Measurements from ENCODE around the gene TAOK2. TPM values are rescaled to one million over a fixed set of nuclear protein-coding genes. Genes with fewer than 3 reads are reported as not detected.
A peak's percentile ranks its signal among the peaks of the same experiment; 100 is the strongest.
"Not testable (repeated sequence)": the region's sequence is repeated elsewhere in the genome, so short reads cannot be mapped to it uniquely, and the experiment has no call there.

The TAOK2 gene
- total RNA-seq, 1 donor: 10.5 TPM

DNA sequence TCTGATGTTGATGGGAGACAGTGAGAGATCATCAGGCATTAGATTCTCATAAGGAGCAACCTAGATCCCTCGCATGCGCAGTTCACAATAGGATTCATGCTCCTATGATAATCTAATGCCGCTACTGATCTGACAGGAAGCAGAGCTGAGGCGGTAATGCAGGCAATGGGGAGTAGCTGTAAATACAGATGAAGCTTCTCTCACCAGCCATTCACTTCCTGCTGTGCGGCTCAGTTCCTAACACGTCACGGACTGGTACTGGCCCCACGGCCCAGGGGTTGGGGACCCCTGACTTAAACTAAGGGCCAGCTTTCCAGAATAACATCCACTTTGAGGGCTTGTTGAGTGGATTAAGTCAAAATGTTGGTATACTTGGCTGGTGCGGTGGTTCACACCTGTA, 14.4 kb upstream of the TAOK2 start:
- Histone ChIP-seq H3K4me3 (ENCODE audit: low read length) (no peak overlapping the region), H3K9me3 (ENCODE audit: low read depth, low read length) (no peaks in the 10 kb centered on the region), H3K27me3 (ENCODE audit: insufficient read depth, low read length) (no peaks in the 10 kb centered on the region), H3K4me1 (ENCODE audit: insufficient read depth, low read length) (peaks cover 19% of the 10 kb centered on the region)

GRCh38 chr16:29959821-29960220, 13.8 kb upstream of the TAOK2 start:
- H3K4me1 ChIP-seq (ENCODE audit: insufficient read depth, low read length): peaks cover 19% of the 10 kb centered on the region
- H3K4me3 ChIP-seq (ENCODE audit: low read length); H3K27me3 ChIP-seq (ENCODE audit: insufficient read depth, low read length); H3K9me3 ChIP-seq (ENCODE audit: low read depth, low read length): not testable (repeated sequence)

DNA sequence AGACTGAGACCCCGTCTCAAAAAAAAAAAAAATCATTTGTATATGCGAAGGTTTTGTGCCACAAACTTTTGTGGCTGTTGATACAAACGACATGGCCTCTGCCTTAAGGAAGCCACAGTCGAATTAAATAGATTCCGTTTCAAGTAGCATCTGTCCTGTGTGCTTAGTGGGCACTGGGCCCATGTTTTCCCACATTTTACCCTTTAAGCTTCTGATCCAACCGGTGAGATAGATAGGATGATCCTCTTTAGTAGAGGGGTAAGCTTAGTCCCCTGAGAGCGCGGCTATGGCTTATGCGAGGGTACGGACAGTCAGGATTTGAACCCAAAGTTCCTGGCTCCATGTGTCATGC, 12.6 kb upstream of the TAOK2 start:
- Histone ChIP-seq H3K9me3 (ENCODE audit: low read depth, low read length) (no peaks in the 10 kb centered on the region), H3K4me3 (ENCODE audit: low read length) (peak overlapping the region; percentile 71), H3K4me1 (ENCODE audit: insufficient read depth, low read length) (peaks cover 19% of the 10 kb centered on the region), H3K27me3 (ENCODE audit: insufficient read depth, low read length) (no peaks in the 10 kb centered on the region)

GRCh38 chr16:29961479-29962343, 12.0 kb upstream of the TAOK2 start, which contains the start of gene TMEM219:
Gene TMEM219, plus strand, starts transcription at chr16:29962079. Its CDS starts 1,065 bp downstream, at chr16:29963144.
- Histone ChIP-seq H3K27me3 (ENCODE audit: insufficient read depth, low read length) (no peaks in the 10 kb centered on the region), H3K4me1 (ENCODE audit: insufficient read depth, low read length) (peaks cover 19% of the 10 kb centered on the region), H3K4me3 (ENCODE audit: low read length) (peak within 1 kb of the TSS; percentile 71), H3K9me3 (ENCODE audit: low read depth, low read length) (no peaks in the 10 kb centered on the region)

DNA sequence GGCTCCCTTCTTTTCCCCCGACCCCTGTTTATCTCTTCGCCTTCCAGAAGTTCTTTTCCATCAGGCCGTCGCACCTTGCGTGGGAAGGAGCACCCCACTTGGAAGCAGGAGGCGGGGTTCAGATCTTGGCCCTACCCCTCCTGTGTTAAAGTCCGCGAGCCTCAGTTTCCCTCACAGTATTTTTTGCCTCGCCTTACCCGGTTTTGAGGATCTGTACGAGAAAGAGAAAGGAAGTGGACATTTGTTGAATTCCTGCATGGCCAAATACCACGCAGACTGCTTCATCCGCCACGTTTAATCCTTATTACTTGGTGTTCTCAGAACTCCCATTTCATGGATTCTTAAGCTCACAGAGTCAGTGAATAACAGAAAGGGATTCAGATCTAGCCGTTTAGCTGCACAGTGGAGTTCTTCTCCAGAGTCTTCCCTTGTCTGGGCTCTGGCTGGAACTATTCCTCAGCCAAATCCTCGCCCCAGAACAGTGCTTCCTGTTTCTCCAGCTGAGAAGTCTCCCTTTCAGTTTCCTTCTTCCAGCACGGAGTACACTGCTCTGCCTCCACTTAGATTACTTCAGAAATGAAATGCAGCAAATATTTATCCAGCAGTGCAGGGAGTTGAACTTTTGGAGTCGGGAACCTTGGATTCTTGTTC, 11.2 kb upstream of the TAOK2 start:
- no peaks in the 10 kb centered on the region for H3K27me3 ChIP-seq (ENCODE audit: insufficient read depth, low read length)
- no peaks in the 10 kb centered on the region for H3K9me3 ChIP-seq (ENCODE audit: low read depth, low read length)
- peaks cover 19% of the 10 kb centered on the region for H3K4me1 ChIP-seq (ENCODE audit: insufficient read depth, low read length)
- H3K4me3 ChIP-seq (ENCODE audit: low read length): peak overlapping the region; percentile 71

DNA sequence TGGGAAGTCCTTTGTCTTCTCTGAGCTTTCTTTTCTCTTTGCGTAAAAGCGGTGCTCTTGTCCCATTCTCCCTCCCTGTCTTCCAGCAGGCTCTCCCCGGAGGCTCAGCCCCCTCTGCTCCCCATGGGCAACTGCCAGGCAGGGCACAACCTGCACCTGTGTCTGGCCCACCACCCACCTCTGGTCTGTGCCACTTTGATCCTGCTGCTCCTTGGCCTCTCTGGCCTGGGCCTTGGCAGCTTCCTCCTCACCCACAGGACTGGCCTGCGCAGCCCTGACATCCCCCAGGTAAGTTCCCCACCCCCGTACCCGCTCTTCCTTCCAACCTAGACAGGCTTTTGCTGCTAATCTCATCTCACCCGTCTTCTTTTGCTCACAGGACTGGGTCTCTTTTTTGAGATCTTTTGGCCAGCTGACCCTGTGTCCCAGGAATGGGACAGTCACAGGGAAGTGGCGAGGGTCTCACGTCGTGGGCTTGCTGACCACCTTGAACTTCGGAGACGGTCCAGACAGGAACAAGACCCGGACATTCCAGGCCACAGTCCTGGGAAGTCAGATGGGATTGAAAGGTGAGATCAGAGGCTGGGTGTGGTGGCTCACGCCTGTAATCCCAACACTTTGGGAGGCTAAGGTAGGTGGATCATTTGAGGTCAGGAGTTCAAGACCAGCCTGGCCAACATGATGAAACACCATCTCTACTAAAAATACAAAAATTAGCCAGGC, 10.5 kb upstream of the TAOK2 start:
- Histone ChIP-seq H3K27me3 (ENCODE audit: insufficient read depth, low read length) (no peaks in the 10 kb centered on the region), H3K4me3 (ENCODE audit: low read length) (no peak overlapping the region), H3K9me3 (ENCODE audit: low read depth, low read length) (no peaks in the 10 kb centered on the region), H3K4me1 (ENCODE audit: insufficient read depth, low read length) (peaks cover 19% of the 10 kb centered on the region)

DNA sequence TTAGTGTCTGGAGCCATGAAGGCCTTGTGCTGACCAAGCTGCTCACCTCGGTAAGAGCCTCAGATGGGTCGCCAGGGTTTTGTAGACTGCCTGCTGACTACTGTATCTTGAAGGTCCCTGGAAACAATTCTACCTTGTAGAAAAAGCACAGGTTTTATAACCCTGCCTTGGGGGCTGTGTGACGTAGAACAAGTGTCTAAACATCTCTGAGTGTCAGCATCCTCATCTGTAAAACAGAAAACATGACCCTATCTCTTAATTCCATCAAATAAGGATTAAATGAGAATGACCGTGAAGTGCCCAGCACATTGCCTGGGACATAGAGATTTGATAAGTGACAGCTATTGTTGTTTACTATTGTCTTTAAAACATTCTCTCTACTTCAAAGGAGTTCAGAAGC, 5.5 kb upstream of the TAOK2 start:
- no peak overlapping the region for H3K4me3 ChIP-seq (ENCODE audit: low read length)
- no peaks in the 10 kb centered on the region for H3K9me3 ChIP-seq (ENCODE audit: low read depth, low read length)
- no peaks in the 10 kb centered on the region for H3K27me3 ChIP-seq (ENCODE audit: insufficient read depth, low read length)
- H3K4me1 ChIP-seq (ENCODE audit: insufficient read depth, low read length): peaks cover 10% of the 10 kb centered on the region

DNA sequence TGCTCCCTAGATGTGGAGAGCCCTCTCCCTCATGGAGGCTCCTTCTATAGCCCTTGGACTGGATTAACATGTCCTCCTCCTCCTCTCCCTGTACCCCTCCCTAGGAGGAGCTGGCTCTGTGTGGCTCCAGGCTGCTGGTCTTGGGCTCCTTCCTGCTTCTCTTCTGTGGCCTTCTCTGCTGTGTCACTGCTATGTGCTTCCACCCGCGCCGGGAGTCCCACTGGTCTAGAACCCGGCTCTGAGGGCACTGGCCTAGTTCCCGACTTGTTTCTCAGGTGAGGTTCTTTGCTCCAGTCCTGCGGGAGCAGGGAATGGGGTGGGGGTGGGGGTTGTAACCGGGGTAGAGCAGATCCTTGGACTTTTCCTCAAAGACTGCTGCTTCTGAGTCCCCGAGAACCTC, 2.4 kb upstream of the TAOK2 start:
- H3K4me3 ChIP-seq (ENCODE audit: low read length): no peak overlapping the region
- H3K9me3 ChIP-seq (ENCODE audit: low read depth, low read length): no peaks in the 10 kb centered on the region
- H3K27me3 ChIP-seq (ENCODE audit: insufficient read depth, low read length): no peaks in the 10 kb centered on the region
- H3K4me1 ChIP-seq (ENCODE audit: insufficient read depth, low read length): peaks cover 32% of the 10 kb centered on the region

GRCh38 chr16:29972500-29972899, 1.2 kb upstream of the TAOK2 start:
- H3K4me3 ChIP-seq (ENCODE audit: low read length): no peak overlapping the region
- H3K4me1 ChIP-seq (ENCODE audit: insufficient read depth, low read length): peaks cover 37% of the 10 kb centered on the region

GRCh38 chr16:29972992-29973383, 680 bp upstream of the TAOK2 start:
- no peaks in the 10 kb centered on the region for H3K9me3 ChIP-seq (ENCODE audit: low read depth, low read length)
- H3K27me3 ChIP-seq (ENCODE audit: insufficient read depth, low read length): no peaks in the 10 kb centered on the region
- peaks cover 37% of the 10 kb centered on the region for H3K4me1 ChIP-seq (ENCODE audit: insufficient read depth, low read length)
- peak overlapping the region; percentile 96 for H3K4me3 ChIP-seq (ENCODE audit: low read length)

More at GRCh38 chr16:29972500-29972899, 1.2 kb upstream of the TAOK2 start:
- no peaks in the 10 kb centered on the region for H3K9me3 ChIP-seq (ENCODE audit: low read depth, low read length)
- H3K27me3 ChIP-seq (ENCODE audit: insufficient read depth, low read length): no peaks in the 10 kb centered on the region

- Histone ChIP-seq H3K9me3 (ENCODE audit: low read depth, low read length) (no peaks in the 10 kb centered on the region), H3K4me3 (ENCODE audit: low read length) (peak overlapping the region; percentile 96), H3K27me3 (ENCODE audit: insufficient read depth, low read length) (no peaks in the 10 kb centered on the region), H3K4me1 (ENCODE audit: insufficient read depth, low read length) (peaks cover 37% of the 10 kb centered on the region)
Measured at GRCh38 chr16:29974291-29975133, 844 bp downstream of the TAOK2 start.

GRCh38 chr16:29975134-29975538, 1.5 kb downstream of the TAOK2 start:
- Histone ChIP-seq H3K9me3 (ENCODE audit: low read depth, low read length) (no peaks in the 10 kb centered on the region), H3K27me3 (ENCODE audit: insufficient read depth, low read length) (no peaks in the 10 kb centered on the region), H3K4me3 (ENCODE audit: low read length) (no peak overlapping the region), H3K4me1 (ENCODE audit: insufficient read depth, low read length) (peaks cover 37% of the 10 kb centered on the region)

GRCh38 chr16:29975811-29976511, 2.3 kb downstream of the TAOK2 start:
- Histone ChIP-seq H3K27me3 (ENCODE audit: insufficient read depth, low read length) (no peaks in the 10 kb centered on the region), H3K9me3 (ENCODE audit: low read depth, low read length) (no peaks in the 10 kb centered on the region), H3K4me3 (ENCODE audit: low read length) (no peak overlapping the region), H3K4me1 (ENCODE audit: insufficient read depth, low read length) (peaks cover 37% of the 10 kb centered on the region)

Measured in mononuclear cell (primary cell).